Fibroblast of skin of left quadriceps (primary cell): Measurements from ENCODE around the gene PDPR.
"Not testable (repeated sequence)": the region's sequence is repeated elsewhere in the genome, so short reads cannot be mapped to it uniquely, and the experiment has no call there.

Experiments
- DNase-seq, 2 experiments: peaks; one replicate each; pipeline ENCODE4 v3.0.0-alpha.2; 2013; ENCODE audit warnings: low read depth in 2 of 2

The PDPR gene

DNA sequence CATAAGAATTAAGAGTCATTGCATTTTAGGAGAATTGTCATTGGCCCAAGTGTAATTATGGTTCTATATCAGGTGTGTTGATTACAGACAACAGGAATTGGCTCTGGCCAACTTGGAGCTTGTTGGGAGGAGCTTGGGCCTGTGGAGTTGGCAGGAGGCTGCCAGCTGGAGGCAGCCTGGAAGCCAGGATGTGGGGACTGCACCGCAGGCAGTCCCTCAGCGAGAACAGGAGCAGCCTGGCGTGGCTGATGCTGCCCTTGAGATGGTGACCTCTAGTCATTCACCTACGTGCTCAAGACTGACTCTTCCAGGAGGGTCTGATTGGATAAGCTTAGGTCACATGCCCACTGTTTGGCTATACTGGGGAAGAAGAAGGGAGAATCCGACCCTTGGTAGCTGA is 13.6 kb downstream of the PDPR start:
- DNase-seq = not testable (repeated sequence)

DNA sequence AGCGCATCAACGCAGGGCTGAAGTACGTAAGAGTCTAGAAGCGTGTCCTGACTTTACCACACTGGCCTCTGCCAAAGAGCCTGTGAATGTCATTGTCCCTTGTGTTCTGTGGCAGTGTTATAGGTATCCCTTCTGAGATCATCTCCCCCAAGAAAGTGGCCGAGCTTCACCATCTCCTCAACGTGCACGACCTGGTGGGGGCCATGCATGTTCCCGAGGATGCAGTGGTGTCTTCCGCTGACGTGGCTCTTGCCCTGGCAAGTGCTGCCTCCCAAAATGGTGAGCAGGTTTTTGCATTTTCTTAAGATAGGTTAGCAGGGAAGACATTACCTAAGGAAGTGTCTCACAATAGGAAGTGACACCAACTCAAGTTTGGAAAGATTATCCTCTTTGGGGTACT is 14.7 kb downstream of the PDPR start:
- DNase-seq = not testable (repeated sequence)

GRCh38 chr16:70135796-70136195 is 21.7 kb downstream of the PDPR start:
- not testable (repeated sequence) for DNase-seq

- DNase-seq = not testable (repeated sequence)
These were observed 22.5 kb downstream of the PDPR start for GRCh38 chr16:70136595-70136994.

- DNase-seq = not testable (repeated sequence)
These were observed 28.6 kb downstream of the PDPR start for GRCh38 chr16:70142739-70143138.

DNA sequence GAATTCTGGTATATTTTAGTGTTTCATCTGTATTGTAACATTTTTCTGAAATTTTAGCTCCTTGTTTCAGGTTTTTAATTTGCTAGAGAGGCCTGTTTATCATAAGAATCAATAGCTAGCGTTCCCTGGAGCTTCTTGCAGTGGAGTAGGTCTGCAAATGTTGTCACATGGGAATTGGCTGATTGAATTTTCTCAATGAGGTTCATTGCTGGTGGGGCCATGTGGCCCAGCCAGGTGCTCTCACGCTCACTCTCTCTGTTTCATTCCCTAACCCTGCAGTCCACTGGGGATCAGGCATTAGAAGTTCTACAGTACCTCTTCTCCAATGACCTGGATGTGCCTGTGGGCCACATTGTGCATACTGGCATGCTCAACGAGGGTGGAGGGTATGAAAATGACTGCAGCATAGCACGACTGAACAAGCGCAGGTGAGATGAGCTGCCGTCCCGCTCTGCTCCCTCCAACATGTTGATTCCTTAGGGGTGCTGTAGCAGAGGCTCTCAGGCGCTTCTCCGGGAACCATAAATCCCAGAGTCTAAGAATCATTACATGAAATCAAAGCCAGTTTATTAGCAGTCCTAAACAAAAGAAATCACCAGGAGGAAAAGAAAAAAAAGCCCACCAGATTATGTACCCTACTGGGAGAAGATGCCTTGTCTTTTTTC is 29.2 kb downstream of the PDPR start:
- not testable (repeated sequence) for DNase-seq

DNA sequence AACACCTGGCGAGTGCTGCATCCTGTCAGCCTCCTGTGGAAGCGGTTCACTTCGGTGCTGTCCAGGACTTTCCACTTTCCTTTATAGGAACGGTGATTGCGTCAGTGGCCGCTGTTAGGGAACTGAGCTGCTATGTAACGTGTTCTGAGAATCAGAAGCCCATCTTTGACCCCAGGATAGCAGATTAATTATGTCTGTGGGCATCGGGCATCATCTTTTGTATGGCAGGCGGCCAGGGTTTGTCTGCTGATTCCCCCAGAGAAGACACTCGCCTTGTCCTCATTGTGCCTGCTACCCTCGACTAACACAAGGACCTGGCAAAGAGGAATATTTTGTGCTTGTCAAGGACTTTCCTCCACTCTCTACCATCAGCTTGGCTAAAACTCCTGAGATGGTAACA is 33.7 kb downstream of the PDPR start:
- not testable (repeated sequence) for DNase-seq

GRCh38 chr16:70148453-70148852 is 34.3 kb downstream of the PDPR start:
- DNase-seq = not testable (repeated sequence)

GRCh38 chr16:70149296-70149695 is 35.2 kb downstream of the PDPR start:
- not testable (repeated sequence) for DNase-seq

GRCh38 chr16:70151391-70151790 is 37.3 kb downstream of the PDPR start:
- DNase-seq = no peak

DNA sequence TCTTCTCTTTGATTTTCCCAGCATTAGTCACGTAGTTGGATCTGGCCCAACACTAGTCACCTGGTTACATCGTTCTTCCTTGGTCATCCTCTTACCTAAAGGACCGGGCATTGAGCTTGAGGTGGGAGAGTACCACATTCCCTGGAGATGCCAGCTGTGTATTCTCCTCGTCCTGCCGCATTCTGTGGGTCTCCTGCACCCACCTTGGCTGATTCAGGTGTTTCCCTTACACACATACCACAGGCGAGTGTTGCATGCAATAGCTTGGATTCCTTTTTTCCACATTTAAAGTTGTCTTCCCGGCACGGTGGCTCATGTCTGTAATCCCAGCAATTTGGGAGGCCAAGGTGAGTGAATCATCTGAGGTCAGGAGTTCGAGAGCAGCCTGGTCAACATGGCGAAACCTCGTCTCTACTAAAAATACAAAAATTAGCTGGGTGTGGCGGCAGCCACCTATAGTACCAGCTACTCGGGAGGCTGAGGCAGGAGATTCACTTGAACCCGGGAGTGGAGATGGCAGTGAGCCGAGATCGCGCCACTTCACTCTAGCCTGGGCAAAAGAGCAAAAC is 37.9 kb downstream of the PDPR start:
- DNase-seq = no peak

GRCh38 chr16:70152578-70153302 is 38.6 kb downstream of the PDPR start:
- DNase-seq = no peak

GRCh38 chr16:70154736-70155135 is 40.6 kb downstream of the PDPR start:
- DNase-seq = not testable (repeated sequence)

- no peak for DNase-seq
These were observed 42.3 kb downstream of the PDPR start for GRCh38 chr16:70156207-70156978.

- DNase-seq = no peak
These were observed 43.0 kb downstream of the PDPR start for GRCh38 chr16:70157105-70157476.

GRCh38 chr16:70157477-70158260 is 43.5 kb downstream of the PDPR start:
- DNase-seq = no peak

GRCh38 chr16:70158261-70158939 is 44.3 kb downstream of the PDPR start:
- no peak for DNase-seq

GRCh38 chr16:70159355-70160348 is 45.5 kb downstream of the PDPR start:
- no peak for DNase-seq

GRCh38 chr16:70160388-70160787 is 46.3 kb downstream of the PDPR start:
- no peak for DNase-seq

GRCh38 chr16:70160821-70161220 is 46.7 kb downstream of the PDPR start:
- no peak for DNase-seq
